HCT116 (cell line): ENCODE measurements around the gene ETFA. TPM values are rescaled to one million over a fixed set of nuclear protein-coding genes. Genes with fewer than 3 reads are reported as not detected.

ENCODE experiments used
- ATAC-seq: fragments of 200-7000 bp; cut with Tn5 transposase; 2 replicates; pipeline ENCODE4 v1.9.1; 2020; ENCODE audit warnings: mild to moderate bottlenecking, moderate library complexity
- BruUV-seq: library from RNA; stranded (reverse); fragments of 400-500 nt; replicated peaks from 2 replicates; lab custom pipeline; 2021; lab: Mats Ljungman, UMichigan
- CTCF ChIA-PET: fragments of 300-600 bp; sonication (Branson Sonifier 250); formaldehyde crosslinking; loops from one replicate; lab custom pipeline; 2021; ENCODE audit warnings: antibody characterized with exemption; lab: Charles Lee
- POLR2A ChIA-PET: fragments of 300-600, 350-600 bp; sonication (Branson Sonifier 250); formaldehyde crosslinking; loops from one replicate; lab custom pipeline; 2021; ENCODE audit warnings: antibody characterized with exemption; lab: Charles Lee
- RAD21 ChIA-PET, 2 experiments: fragments of 300-600 bp; sonication (Branson Sonifier 250); formaldehyde crosslinking; loops; one replicate each; lab custom pipeline; 2023; ENCODE audit warnings: low total read pairs in 2 of 2; ENCODE audit not compliant: uncharacterized antibody in 2 of 2, unreplicated experiment in 2 of 2, low non-redundant PET in 1 of 2; lab: Charles Lee
- DNase-seq: peaks from one replicate; pipeline ENCODE4 v3.0.0-alpha.2; 2010; ENCODE audit warnings: low read depth, low spot score
- H2AFZ ChIP-seq: fragments of 200-600 bp; shearing (Covaris generic), sonication (generic); 2 replicates; pipeline ENCODE4 v1.6.1; 2017; ENCODE audit warnings: low read depth, mixed run types, mixed read lengths, antibody characterized with exemption, low read length; ENCODE audit not compliant: poor library complexity, severe bottlenecking
- H3K27ac ChIP-seq: 2 replicates; pipeline ENCODE4 v1.5.1; 2012; ENCODE audit warnings: low read depth, low read length
- H3K27me3 ChIP-seq: fragments of 200-600 bp; sonication (generic); 2 replicates; pipeline ENCODE4 v1.6.1; 2016; ENCODE audit warnings: mixed run types, low read length, mixed read lengths; ENCODE audit not compliant: insufficient read depth
- H3K36me3 ChIP-seq, 2 experiments: fragments of 200-500 bp in 1 of 2; fragments of 200-600 bp in 1 of 2; sonication (Bioruptor generic) in 1 of 2; sonication (generic) in 1 of 2; 2 replicates each; pipeline versions ENCODE4 v1.5.1 to v1.6.1; 2014 to 2016; ENCODE audit warnings: low read length in 2 of 2, inconsistent platforms in 1 of 2, mixed read lengths in 1 of 2, mixed run types in 1 of 2; ENCODE audit not compliant: insufficient read depth in 2 of 2, control insufficient read depth in 1 of 2
- H3K4me1 ChIP-seq, 2 experiments: fragments of 200-600 bp in 1 of 2; sonication (generic) in 1 of 2; 2 replicates each; pipeline versions ENCODE4 v1.5.1 to v1.6.1; 2012 to 2017; ENCODE audit warnings: low read length in 2 of 2, inconsistent platforms in 1 of 2, mild to moderate bottlenecking in 1 of 2, mixed read lengths in 1 of 2, mixed run types in 1 of 2, moderate library complexity in 1 of 2; ENCODE audit not compliant: insufficient read depth in 2 of 2, control insufficient read depth in 1 of 2
- H3K4me2 ChIP-seq: fragments of 200-600 bp; sonication (generic); 2 replicates; pipeline ENCODE4 v1.6.1; 2017; ENCODE audit warnings: mixed run types, low read length, mixed read lengths
- H3K4me3 ChIP-seq, 2 experiments: fragments of 200-600 bp in 1 of 2; sonication (generic) in 1 of 2; replicated peaks in 1 of 2; 2 replicates each; pipeline ENCODE4 v1.5.1; 2011 to 2016; ENCODE audit warnings: low read length in 2 of 2, control low read depth in 1 of 2, low read depth in 1 of 2, mild to moderate bottlenecking in 1 of 2, mixed read lengths in 1 of 2, mixed run types in 1 of 2
- H3K79me2 ChIP-seq: fragments of 200-600 bp; sonication (generic); 2 replicates; pipeline ENCODE4 v1.6.1; 2017; ENCODE audit warnings: mild to moderate bottlenecking, mixed run types, low read length, moderate library complexity, mixed read lengths; ENCODE audit not compliant: insufficient read depth
- H3K9ac ChIP-seq: fragments of 200-600 bp; sonication (generic); 2 replicates; pipeline ENCODE4 v1.6.1; 2016; ENCODE audit warnings: low read length, mixed read lengths
- H3K9me2 ChIP-seq: fragments of 200-600 bp; sonication (generic), shearing (Covaris generic); 2 replicates; pipeline ENCODE4 v1.6.1; 2017; ENCODE audit warnings: mixed run types, mild to moderate bottlenecking, moderate library complexity; ENCODE audit not compliant: insufficient read depth
- H3K9me3 ChIP-seq, 2 experiments: fragments of 200-500 bp in 1 of 2; fragments of 200-600 bp in 1 of 2; sonication (Bioruptor generic) in 1 of 2; sonication (generic) in 1 of 2; 2 replicates each; pipeline ENCODE4 v1.6.1; 2014 to 2017; ENCODE audit warnings: low read length in 2 of 2, mixed read lengths in 2 of 2, inconsistent platforms in 1 of 2, low read depth in 1 of 2, mild to moderate bottlenecking in 1 of 2, mixed run types in 1 of 2, moderate library complexity in 1 of 2; ENCODE audit not compliant: control insufficient read depth in 1 of 2, insufficient read depth in 1 of 2
- H4K20me1 ChIP-seq: fragments of 200-600 bp; sonication (generic), shearing (Covaris generic); 2 replicates; pipeline ENCODE4 v1.6.1; 2017; ENCODE audit warnings: mixed run types, mild to moderate bottlenecking, moderate library complexity; ENCODE audit not compliant: insufficient read depth
- CEBPB ChIP-seq: IDR thresholded peaks from 2 replicates; pipeline ENCODE4 v1.6.1; 2012; ENCODE audit warnings: low read depth
- FOSL1 ChIP-seq: IDR thresholded peaks from 2 replicates; pipeline ENCODE4 v1.6.1; 2012; ENCODE audit warnings: low read depth
- POLR2A ChIP-seq: IDR thresholded peaks from 2 replicates; pipeline ENCODE4 v1.7.0; 2011; ENCODE audit warnings: borderline replicate concordance; ENCODE audit not compliant: insufficient read depth, insufficient read length; ENCODE audit errors: extremely low read depth
- RAD21 ChIP-seq: IDR thresholded peaks from 2 replicates; pipeline ENCODE4 v1.6.1; 2012; ENCODE audit warnings: low read depth, mild to moderate bottlenecking
- SIN3A ChIP-seq: IDR thresholded peaks from 2 replicates; pipeline ENCODE4 v1.6.1; 2012; ENCODE audit warnings: low read depth
- SP1 ChIP-seq: IDR thresholded peaks from 2 replicates; pipeline ENCODE4 v1.6.1; 2012; ENCODE audit warnings: low read depth
- SRF ChIP-seq: IDR thresholded peaks from 2 replicates; pipeline ENCODE4 v1.6.1; 2012; ENCODE audit warnings: low read depth
- ZBTB33 ChIP-seq: IDR thresholded peaks from 2 replicates; pipeline ENCODE4 v1.6.1; 2011; ENCODE audit warnings: mild to moderate bottlenecking, low read length, moderate library complexity; ENCODE audit not compliant: insufficient replicate concordance; ENCODE audit errors: extremely low read depth
- intact Hi-C: fragments of 100-400 bp; cut with micrococcal nuclease; formaldehyde crosslinking; loops from 2 replicates; pipeline ENCODE4 v1.10.0; 2022
- total RNA-seq: library from RNA; stranded (reverse); gene quantifications from one replicate; pipeline ENCODE4 v1.2.1, GENCODE V29; 2021; ENCODE audit not compliant: unreplicated experiment
- TF ChIP-seq, protein P1 (sequence below), 3 experiments: fragments of 200-600 bp in 1 of 3; sonication (generic) in 1 of 3; IDR thresholded peaks in 2 of 3; conservative IDR thresholded peaks in 1 of 3; 2 replicates each; pipeline ENCODE4 v1.5.1; 2012 to 2017; ENCODE audit warnings: low read depth in 2 of 3, low read length in 2 of 3, antibody characterized with exemption in 1 of 3, borderline replicate concordance in 1 of 3, control low read depth in 1 of 3, mild to moderate bottlenecking in 1 of 3, mixed read lengths in 1 of 3, mixed run types in 1 of 3, moderate library complexity in 1 of 3; ENCODE audit not compliant: insufficient read depth in 1 of 3

The ETFA gene
- total RNA-seq, 1 experiment from 2014 or later, result 144 TPM

DNA sequence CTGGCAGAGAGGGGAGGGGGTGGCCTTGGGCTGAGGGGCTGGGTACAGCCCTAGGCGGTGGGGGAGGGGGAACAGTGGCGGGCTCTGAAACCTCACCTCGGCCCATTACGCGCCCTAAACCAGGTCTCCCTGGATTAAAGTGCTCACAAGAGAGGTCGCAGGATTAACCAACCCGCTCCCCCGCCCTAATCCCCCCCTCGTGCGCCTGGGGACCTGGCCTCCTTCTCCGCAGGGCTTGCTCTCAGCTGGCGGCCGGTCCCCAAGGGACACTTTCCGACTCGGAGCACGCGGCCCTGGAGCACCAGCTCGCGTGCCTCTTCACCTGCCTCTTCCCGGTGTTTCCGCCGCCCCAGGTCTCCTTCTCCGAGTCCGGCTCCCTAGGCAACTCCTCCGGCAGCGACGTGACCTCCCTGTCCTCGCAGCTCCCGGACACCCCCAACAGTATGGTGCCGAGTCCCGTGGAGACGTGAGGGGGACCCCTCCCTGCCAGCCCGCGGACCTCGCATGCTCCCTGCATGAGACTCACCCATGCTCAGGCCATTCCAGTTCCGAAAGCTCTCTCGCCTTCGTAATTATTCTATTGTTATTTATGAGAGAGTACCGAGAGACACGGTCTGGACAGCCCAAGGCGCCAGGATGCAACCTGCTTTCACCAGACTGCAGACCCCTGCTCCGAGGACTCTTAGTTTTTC lies 30.2 kb upstream of the ETFA start:
- Histone ChIP-seq H3K79me2 (peaks cover 11% of the 10 kb centered on the region), H3K27me3 (no peaks in the 10 kb centered on the region), H3K27ac (no peak overlapping the region), H2AFZ (no peak overlapping the region), H3K9me2 (no peaks in the 10 kb centered on the region), H3K9me3 (no peaks in the 10 kb centered on the region), H3K9ac (no peak overlapping the region), H3K36me3 (peaks cover 0 to 4% of the 10 kb centered on the region in 2 experiments; a peak in 2 of 4 replicates), H4K20me1 (no peaks in the 10 kb centered on the region), H3K4me3 (no peak overlapping the region), H3K4me1 (peaks cover 8 to 17% of the 10 kb centered on the region in 2 experiments; a peak in 3 of 4 replicates), H3K4me2 (no peak overlapping the region)
- DNase-seq (no peak), ATAC-seq (no peak)
- BruUV-seq, result no TSS peak
- CTCF ChIA-PET, result no interaction called here
- TF ChIP-seq RAD21 (no peak), SIN3A (no peak), CEBPB (no peak)
- RAD21 ChIA-PET, result no interaction called here
- intact Hi-C loops, result no loop called here
- POLR2A ChIA-PET, result no interaction called here

- Histone ChIP-seq H3K9me2 (no peaks in the 10 kb centered on the region), H3K4me2 (no peak overlapping the region), H3K36me3 (peaks cover 0 to 4% of the 10 kb centered on the region in 2 experiments; a peak in 2 of 4 replicates), H3K9ac (no peak overlapping the region), H3K27ac (no peak overlapping the region), H3K4me1 (peaks cover 8 to 19% of the 10 kb centered on the region in 2 experiments; a peak in 3 of 4 replicates), H3K27me3 (no peaks in the 10 kb centered on the region), H3K79me2 (peaks cover 11% of the 10 kb centered on the region), H4K20me1 (no peaks in the 10 kb centered on the region), H2AFZ (no peak overlapping the region), H3K9me3 (no peaks in the 10 kb centered on the region), H3K4me3 (no peak overlapping the region)
- no TSS peak for BruUV-seq
- ChIA-PET POLR2A (no interaction called here), RAD21 (no interaction called here), CTCF (no interaction called here)
- intact Hi-C loops, result no loop called here
- TF ChIP-seq FOSL1 (no peak), SRF (no peak), POLR2A (no peak), ZBTB33 (no peak), SP1 (no peak), SIN3A (no peak)
- TF ChIP-seq, protein P1, sequence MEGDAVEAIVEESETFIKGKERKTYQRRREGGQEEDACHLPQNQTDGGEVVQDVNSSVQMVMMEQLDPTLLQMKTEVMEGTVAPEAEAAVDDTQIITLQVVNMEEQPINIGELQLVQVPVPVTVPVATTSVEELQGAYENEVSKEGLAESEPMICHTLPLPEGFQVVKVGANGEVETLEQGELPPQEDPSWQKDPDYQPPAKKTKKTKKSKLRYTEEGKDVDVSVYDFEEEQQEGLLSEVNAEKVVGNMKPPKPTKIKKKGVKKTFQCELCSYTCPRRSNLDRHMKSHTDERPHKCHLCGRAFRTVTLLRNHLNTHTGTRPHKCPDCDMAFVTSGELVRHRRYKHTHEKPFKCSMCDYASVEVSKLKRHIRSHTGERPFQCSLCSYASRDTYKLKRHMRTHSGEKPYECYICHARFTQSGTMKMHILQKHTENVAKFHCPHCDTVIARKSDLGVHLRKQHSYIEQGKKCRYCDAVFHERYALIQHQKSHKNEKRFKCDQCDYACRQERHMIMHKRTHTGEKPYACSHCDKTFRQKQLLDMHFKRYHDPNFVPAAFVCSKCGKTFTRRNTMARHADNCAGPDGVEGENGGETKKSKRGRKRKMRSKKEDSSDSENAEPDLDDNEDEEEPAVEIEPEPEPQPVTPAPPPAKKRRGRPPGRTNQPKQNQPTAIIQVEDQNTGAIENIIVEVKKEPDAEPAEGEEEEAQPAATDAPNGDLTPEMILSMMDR (IDR thresholded peaks at IDR 0.05 in 2 of 3, conservative IDR thresholded peaks at IDR 0.05 in 1 of 3; ENCODE audit: borderline replicate concordance in 1 of 3, insufficient read depth in 1 of 3, low read depth in 2 of 3, low read length in 2 of 3), result no peak
- DNase-seq, result no peak
- ATAC-seq, result no peak
Observed at GRCh38 chr15:76340803-76341365, 29.6 kb upstream of the ETFA start.
